ENCODE results near the gene PPM1H.

The PPM1H gene

GRCh38 chr12:62660756-62661155 lies 274.2 kb downstream of the PPM1H start:
- Histone ChIP-seq H3K4me1 (ENCODE audit: control insufficient read depth in 2 of 2, insufficient read depth in 2 of 2, low read length in 2 of 2) (no peaks in the 10 kb centered on the region), H3K27ac (ENCODE audit: low read depth in 2 of 2, low read length in 2 of 2) (no peak overlapping the region), H3K27me3 (ENCODE audit: control insufficient read depth in 2 of 2, insufficient read depth in 2 of 2, low read length in 2 of 2) (no peaks in the 10 kb centered on the region), H3K36me3 (ENCODE audit: control insufficient read depth in 2 of 2, insufficient read depth in 2 of 2, low read length in 2 of 2) (no peaks in the 10 kb centered on the region), H3K4me3 (ENCODE audit: low read length in 2 of 2) (no peak overlapping the region), H3K9me3 (ENCODE audit: control insufficient read depth in 2 of 2, low read length in 2 of 2) (no peaks in the 10 kb centered on the region), H3K9ac (ENCODE audit: low read depth in 1 of 2, low read length in 2 of 2) (no peak overlapping the region)

GRCh38 chr12:62659453-62660295 lies 275.3 kb downstream of the PPM1H start:
- Histone ChIP-seq H3K27ac (ENCODE audit: low read depth in 2 of 2, low read length in 2 of 2) (no peak overlapping the region), H3K4me1 (ENCODE audit: control insufficient read depth in 2 of 2, insufficient read depth in 2 of 2, low read length in 2 of 2) (no peaks in the 10 kb centered on the region), H3K36me3 (ENCODE audit: control insufficient read depth in 2 of 2, insufficient read depth in 2 of 2, low read length in 2 of 2) (no peaks in the 10 kb centered on the region), H3K4me3 (ENCODE audit: low read length in 2 of 2) (no peak overlapping the region), H3K9ac (ENCODE audit: low read depth in 1 of 2, low read length in 2 of 2) (no peak overlapping the region), H3K9me3 (ENCODE audit: control insufficient read depth in 2 of 2, low read length in 2 of 2) (no peaks in the 10 kb centered on the region), H3K27me3 (ENCODE audit: control insufficient read depth in 2 of 2, insufficient read depth in 2 of 2, low read length in 2 of 2) (no peaks in the 10 kb centered on the region)

GRCh38 chr12:62658910-62659309 lies 276.0 kb downstream of the PPM1H start:
- Histone ChIP-seq H3K36me3 (ENCODE audit: control insufficient read depth in 2 of 2, insufficient read depth in 2 of 2, low read length in 2 of 2) (no peaks in the 10 kb centered on the region), H3K9me3 (ENCODE audit: control insufficient read depth in 2 of 2, low read length in 2 of 2) (no peaks in the 10 kb centered on the region), H3K9ac (ENCODE audit: low read depth in 1 of 2, low read length in 2 of 2) (no peak overlapping the region), H3K4me1 (ENCODE audit: control insufficient read depth in 2 of 2, insufficient read depth in 2 of 2, low read length in 2 of 2) (no peaks in the 10 kb centered on the region), H3K27ac (ENCODE audit: low read depth in 2 of 2, low read length in 2 of 2) (no peak overlapping the region), H3K27me3 (ENCODE audit: control insufficient read depth in 2 of 2, insufficient read depth in 2 of 2, low read length in 2 of 2) (no peaks in the 10 kb centered on the region), H3K4me3 (ENCODE audit: low read length in 2 of 2) (no peak overlapping the region)

- Histone ChIP-seq H3K36me3 (ENCODE audit: control insufficient read depth in 2 of 2, insufficient read depth in 2 of 2, low read length in 2 of 2) (no peaks in the 10 kb centered on the region), H3K9ac (ENCODE audit: low read depth in 1 of 2, low read length in 2 of 2) (no peak overlapping the region), H3K4me1 (ENCODE audit: control insufficient read depth in 2 of 2, insufficient read depth in 2 of 2, low read length in 2 of 2) (no peaks in the 10 kb centered on the region), H3K9me3 (ENCODE audit: control insufficient read depth in 2 of 2, low read length in 2 of 2) (no peaks in the 10 kb centered on the region), H3K27ac (ENCODE audit: low read depth in 2 of 2, low read length in 2 of 2) (no peak overlapping the region), H3K27me3 (ENCODE audit: control insufficient read depth in 2 of 2, insufficient read depth in 2 of 2, low read length in 2 of 2) (no peaks in the 10 kb centered on the region), H3K4me3 (ENCODE audit: low read length in 2 of 2) (no peak overlapping the region)
These were observed 277.7 kb downstream of the PPM1H start for GRCh38 chr12:62657363-62657632.

- no peak overlapping the region for H3K4me3 ChIP-seq (ENCODE audit: low read length in 2 of 2)
- no peaks in the 10 kb centered on the region for H3K9me3 ChIP-seq (ENCODE audit: control insufficient read depth in 2 of 2, low read length in 2 of 2)
- no peaks in the 10 kb centered on the region for H3K4me1 ChIP-seq (ENCODE audit: control insufficient read depth in 2 of 2, insufficient read depth in 2 of 2, low read length in 2 of 2)
- no peak overlapping the region for H3K9ac ChIP-seq (ENCODE audit: low read depth in 1 of 2, low read length in 2 of 2)
- no peak overlapping the region for H3K27ac ChIP-seq (ENCODE audit: low read depth in 2 of 2, low read length in 2 of 2)
- no peaks in the 10 kb centered on the region for H3K36me3 ChIP-seq (ENCODE audit: control insufficient read depth in 2 of 2, insufficient read depth in 2 of 2, low read length in 2 of 2)
- H3K27me3 ChIP-seq (ENCODE audit: control insufficient read depth in 2 of 2, insufficient read depth in 2 of 2, low read length in 2 of 2) = no peaks in the 10 kb centered on the region
These were observed 278.2 kb downstream of the PPM1H start for GRCh38 chr12:62656591-62657362.

GRCh38 chr12:62655666-62656151 lies 279.2 kb downstream of the PPM1H start:
- no peak overlapping the region for H3K27ac ChIP-seq (ENCODE audit: low read depth in 2 of 2, low read length in 2 of 2)
- H3K9me3 ChIP-seq (ENCODE audit: control insufficient read depth in 2 of 2, low read length in 2 of 2) = no peaks in the 10 kb centered on the region
- no peaks in the 10 kb centered on the region for H3K27me3 ChIP-seq (ENCODE audit: control insufficient read depth in 2 of 2, insufficient read depth in 2 of 2, low read length in 2 of 2)
- no peaks in the 10 kb centered on the region for H3K4me1 ChIP-seq (ENCODE audit: control insufficient read depth in 2 of 2, insufficient read depth in 2 of 2, low read length in 2 of 2)
- no peak overlapping the region for H3K4me3 ChIP-seq (ENCODE audit: low read length in 2 of 2)
- no peaks in the 10 kb centered on the region for H3K36me3 ChIP-seq (ENCODE audit: control insufficient read depth in 2 of 2, insufficient read depth in 2 of 2, low read length in 2 of 2)
- no peak overlapping the region for H3K9ac ChIP-seq (ENCODE audit: low read depth in 1 of 2, low read length in 2 of 2)

- H3K36me3 ChIP-seq (ENCODE audit: control insufficient read depth in 2 of 2, insufficient read depth in 2 of 2, low read length in 2 of 2) = no peaks in the 10 kb centered on the region
- H3K4me3 ChIP-seq (ENCODE audit: low read length in 2 of 2) = no peak overlapping the region
- H3K27me3 ChIP-seq (ENCODE audit: control insufficient read depth in 2 of 2, insufficient read depth in 2 of 2, low read length in 2 of 2) = no peaks in the 10 kb centered on the region
- H3K9ac ChIP-seq (ENCODE audit: low read depth in 1 of 2, low read length in 2 of 2) = no peak overlapping the region
- no peak overlapping the region for H3K27ac ChIP-seq (ENCODE audit: low read depth in 2 of 2, low read length in 2 of 2)
- no peaks in the 10 kb centered on the region for H3K4me1 ChIP-seq (ENCODE audit: control insufficient read depth in 2 of 2, insufficient read depth in 2 of 2, low read length in 2 of 2)
- H3K9me3 ChIP-seq (ENCODE audit: control insufficient read depth in 2 of 2, low read length in 2 of 2) = no peaks in the 10 kb centered on the region
These were observed 280.4 kb downstream of the PPM1H start for GRCh38 chr12:62654326-62655241.

- H3K9me3 ChIP-seq (ENCODE audit: control insufficient read depth in 2 of 2, low read length in 2 of 2) = no peaks in the 10 kb centered on the region
- H3K9ac ChIP-seq (ENCODE audit: low read depth in 1 of 2, low read length in 2 of 2) = no peak overlapping the region
- no peaks in the 10 kb centered on the region for H3K27me3 ChIP-seq (ENCODE audit: control insufficient read depth in 2 of 2, insufficient read depth in 2 of 2, low read length in 2 of 2)
- H3K4me1 ChIP-seq (ENCODE audit: control insufficient read depth in 2 of 2, insufficient read depth in 2 of 2, low read length in 2 of 2) = no peaks in the 10 kb centered on the region
- H3K36me3 ChIP-seq (ENCODE audit: control insufficient read depth in 2 of 2, insufficient read depth in 2 of 2, low read length in 2 of 2) = no peaks in the 10 kb centered on the region
- H3K4me3 ChIP-seq (ENCODE audit: low read length in 2 of 2) = no peak overlapping the region
- H3K27ac ChIP-seq (ENCODE audit: low read depth in 2 of 2, low read length in 2 of 2) = no peak overlapping the region
These were observed 281.2 kb downstream of the PPM1H start for GRCh38 chr12:62653740-62654139.

- Histone ChIP-seq H3K36me3 (ENCODE audit: control insufficient read depth in 2 of 2, insufficient read depth in 2 of 2, low read length in 2 of 2) (no peaks in the 10 kb centered on the region), H3K4me3 (ENCODE audit: low read length in 2 of 2) (no peak overlapping the region), H3K4me1 (ENCODE audit: control insufficient read depth in 2 of 2, insufficient read depth in 2 of 2, low read length in 2 of 2) (no peaks in the 10 kb centered on the region), H3K27me3 (ENCODE audit: control insufficient read depth in 2 of 2, insufficient read depth in 2 of 2, low read length in 2 of 2) (no peaks in the 10 kb centered on the region), H3K27ac (ENCODE audit: low read depth in 2 of 2, low read length in 2 of 2) (no peak overlapping the region), H3K9ac (ENCODE audit: low read depth in 1 of 2, low read length in 2 of 2) (no peak overlapping the region), H3K9me3 (ENCODE audit: control insufficient read depth in 2 of 2, low read length in 2 of 2) (no peaks in the 10 kb centered on the region)
These were observed 281.6 kb downstream of the PPM1H start for GRCh38 chr12:62653304-62653703.

- Histone ChIP-seq H3K27me3 (ENCODE audit: control insufficient read depth in 2 of 2, insufficient read depth in 2 of 2, low read length in 2 of 2) (no peaks in the 10 kb centered on the region), H3K4me3 (ENCODE audit: low read length in 2 of 2) (no peak overlapping the region), H3K36me3 (ENCODE audit: control insufficient read depth in 2 of 2, insufficient read depth in 2 of 2, low read length in 2 of 2) (no peaks in the 10 kb centered on the region), H3K4me1 (ENCODE audit: control insufficient read depth in 2 of 2, insufficient read depth in 2 of 2, low read length in 2 of 2) (no peaks in the 10 kb centered on the region), H3K27ac (ENCODE audit: low read depth in 2 of 2, low read length in 2 of 2) (no peak overlapping the region), H3K9me3 (ENCODE audit: control insufficient read depth in 2 of 2, low read length in 2 of 2) (no peaks in the 10 kb centered on the region), H3K9ac (ENCODE audit: low read depth in 1 of 2, low read length in 2 of 2) (no peak overlapping the region)
These were observed 283.8 kb downstream of the PPM1H start for GRCh38 chr12:62651138-62651537.
